ENCODE measurements around the gene CFAP77.
"Not testable (repeated sequence)": the region's sequence is repeated elsewhere in the genome, so short reads cannot be mapped to it uniquely, and the experiment has no call there.

Gene CFAP77

GRCh38 chr9:132409828-132410528, at the start of gene CFAP77:
TSS of gene CFAP77 (plus strand) at chr9:132410211. CDS start at chr9:132410272, 61 bp downstream.
- DNase-seq (ENCODE audit: low read depth in 2 of 2) = no peak

DNA sequence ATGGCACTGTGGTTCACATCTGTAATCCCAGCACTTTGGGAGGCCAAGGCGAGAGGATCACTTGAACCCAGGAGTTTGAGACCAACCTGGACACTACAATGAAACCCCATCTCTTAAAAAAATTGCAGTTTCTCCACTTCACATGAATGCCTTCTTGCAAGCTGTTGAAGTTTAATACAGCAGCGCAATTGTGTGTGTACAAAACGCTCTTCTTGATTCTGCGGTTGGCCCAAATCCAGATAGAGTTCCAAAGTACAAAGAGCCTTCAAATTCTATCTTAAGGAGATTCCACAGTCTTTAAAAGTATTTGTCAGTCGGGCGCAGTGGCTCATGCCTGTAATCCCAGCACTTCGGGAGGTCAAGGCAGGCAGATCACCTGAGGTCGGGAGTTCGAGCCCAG, 45.9 kb upstream of the CFAP77 start:
- DNase-seq (ENCODE audit: low read depth in 2 of 2) = no peak

DNA sequence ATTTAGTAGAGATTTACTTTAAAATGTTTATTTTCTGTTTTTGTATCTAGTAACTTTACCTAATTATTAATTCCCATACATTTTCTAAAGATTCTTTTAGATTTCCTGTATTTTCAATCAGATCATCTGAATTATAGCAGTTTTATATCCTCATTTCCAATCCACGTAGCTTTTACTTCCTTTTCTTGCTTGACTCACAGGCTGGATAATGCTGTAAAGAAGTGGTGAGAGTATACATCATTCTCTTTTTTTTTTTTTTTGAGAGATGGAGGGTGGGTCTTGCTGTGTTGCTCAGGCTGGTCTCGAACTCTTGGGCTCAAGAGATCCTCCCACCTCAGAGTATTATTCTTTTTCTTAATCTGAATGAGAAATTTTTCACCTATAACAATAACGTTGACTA, 44.0 kb upstream of the CFAP77 start:
- no peak for DNase-seq (ENCODE audit: low read depth in 2 of 2)

GRCh38 chr9:132366481-132366880, 43.5 kb upstream of the CFAP77 start:
- DNase-seq (ENCODE audit: low read depth in 2 of 2) = no peak

DNA sequence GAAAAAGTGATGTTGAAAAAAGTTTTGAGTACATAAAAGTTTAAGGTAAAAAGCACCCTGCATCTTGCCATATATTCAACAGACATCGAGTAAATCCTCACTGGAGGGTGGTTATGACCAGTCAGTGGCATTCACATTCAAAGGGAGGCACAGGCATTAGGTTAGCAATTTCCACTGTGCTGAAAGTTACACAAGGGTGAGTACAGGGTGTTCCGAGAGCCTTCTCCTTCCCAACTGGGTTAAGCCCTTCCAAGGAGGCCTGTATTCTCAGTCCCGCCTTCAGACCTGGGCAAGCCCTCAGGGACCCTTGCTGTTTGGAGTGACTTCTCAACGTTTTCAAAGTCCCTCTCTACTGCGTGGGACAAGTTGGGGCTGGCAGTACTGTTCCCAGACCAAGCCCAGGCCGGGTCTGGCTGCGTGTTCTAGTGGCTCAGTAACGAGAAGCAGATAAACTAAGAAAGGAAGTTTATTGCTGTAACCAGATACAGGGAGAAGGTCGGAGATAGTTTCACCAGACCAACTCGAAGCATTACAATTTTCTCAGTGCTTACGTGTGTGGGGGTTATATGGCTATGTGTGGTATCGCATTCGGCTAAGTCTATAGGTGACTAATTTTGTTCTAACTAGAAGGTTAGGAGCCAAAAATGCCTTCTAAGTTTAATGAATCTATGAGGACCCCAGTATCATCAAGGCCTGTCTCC, 42.2 kb upstream of the CFAP77 start:
- no peak for DNase-seq (ENCODE audit: low read depth in 2 of 2)

- DNase-seq (ENCODE audit: low read depth in 2 of 2) = no peak
Measured at GRCh38 chr9:132369421-132369820, 40.6 kb upstream of the CFAP77 start.

- DNase-seq (ENCODE audit: low read depth in 2 of 2) = no peak
Measured at GRCh38 chr9:132370592-132370991, 39.4 kb upstream of the CFAP77 start.

DNA sequence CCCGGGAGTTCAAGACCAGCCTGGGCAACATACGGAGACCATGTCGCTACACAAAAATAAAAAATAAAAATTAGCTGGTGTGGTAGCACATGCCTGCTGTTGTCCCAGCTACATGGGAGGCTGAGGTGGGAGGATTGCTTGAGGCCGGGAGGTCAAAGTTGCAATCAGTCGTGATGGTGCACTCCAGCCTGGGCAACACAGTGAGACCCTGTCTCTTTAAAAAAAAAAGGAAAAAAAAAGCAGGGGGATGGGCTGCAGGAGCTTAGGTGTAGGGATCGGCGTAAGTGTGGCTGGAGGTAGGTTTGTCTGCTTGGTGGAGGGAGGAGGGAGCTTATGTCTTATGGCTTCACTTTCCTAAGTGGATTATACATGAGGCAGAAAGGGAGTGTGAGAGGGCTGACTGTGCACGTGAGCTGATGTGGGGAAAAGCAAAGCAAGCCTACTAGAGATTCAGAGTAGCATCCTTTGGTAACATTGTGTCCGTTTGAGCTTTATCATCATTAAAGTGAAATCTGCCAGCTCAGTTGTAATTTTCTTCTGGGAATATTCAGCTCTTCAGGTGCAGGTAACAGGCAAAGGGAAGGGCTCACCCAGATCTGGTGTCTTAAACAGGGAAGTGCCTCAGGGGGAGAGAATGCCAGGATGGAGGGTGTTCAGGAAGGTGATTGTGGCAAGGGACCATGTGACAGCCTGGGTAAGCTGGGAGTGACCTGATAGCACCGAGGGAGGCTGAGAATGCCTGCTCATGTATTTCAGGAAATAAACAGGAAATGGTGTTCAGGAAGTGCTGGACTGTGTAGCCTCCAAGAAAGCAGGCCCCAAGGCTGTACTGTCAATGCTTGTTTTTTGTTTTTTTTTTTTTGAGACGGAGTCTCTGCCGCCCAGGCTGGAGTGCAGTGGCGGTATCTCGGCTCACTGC, 37.6 kb upstream of the CFAP77 start:
- no peak for DNase-seq (ENCODE audit: low read depth in 2 of 2)

GRCh38 chr9:132377769-132378168, 32.2 kb upstream of the CFAP77 start:
- not testable (repeated sequence) for DNase-seq (ENCODE audit: low read depth in 2 of 2)

GRCh38 chr9:132378416-132378815, 31.6 kb upstream of the CFAP77 start:
- DNase-seq (ENCODE audit: low read depth in 2 of 2) = not testable (repeated sequence)

- DNase-seq (ENCODE audit: low read depth in 2 of 2) = no peak
Measured at GRCh38 chr9:132381966-132382541, 28.0 kb upstream of the CFAP77 start.

DNA sequence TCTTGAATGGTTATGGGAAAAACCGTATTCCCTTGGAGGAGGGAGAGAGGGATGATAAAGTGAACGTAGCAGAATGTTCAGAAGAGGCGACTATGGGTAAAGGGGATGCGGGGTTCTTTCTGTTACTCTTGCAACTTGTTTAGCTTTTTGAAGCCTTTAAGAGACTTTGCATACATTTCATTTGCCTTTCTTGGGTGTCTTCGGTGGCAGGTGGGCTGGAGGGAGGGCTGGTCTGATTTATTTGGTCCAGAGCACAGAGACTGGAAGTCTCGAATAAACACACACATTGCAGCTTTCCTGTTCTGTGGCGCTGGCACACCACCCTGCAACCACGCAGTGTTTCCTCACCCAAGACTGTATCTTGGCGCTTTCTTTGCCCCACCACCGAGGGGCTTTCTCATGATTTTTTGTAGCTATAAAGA, 26.5 kb upstream of the CFAP77 start:
- no peak for DNase-seq (ENCODE audit: low read depth in 2 of 2)

- no peak for DNase-seq (ENCODE audit: low read depth in 2 of 2)
Measured at GRCh38 chr9:132384376-132384775, 25.6 kb upstream of the CFAP77 start.

DNA sequence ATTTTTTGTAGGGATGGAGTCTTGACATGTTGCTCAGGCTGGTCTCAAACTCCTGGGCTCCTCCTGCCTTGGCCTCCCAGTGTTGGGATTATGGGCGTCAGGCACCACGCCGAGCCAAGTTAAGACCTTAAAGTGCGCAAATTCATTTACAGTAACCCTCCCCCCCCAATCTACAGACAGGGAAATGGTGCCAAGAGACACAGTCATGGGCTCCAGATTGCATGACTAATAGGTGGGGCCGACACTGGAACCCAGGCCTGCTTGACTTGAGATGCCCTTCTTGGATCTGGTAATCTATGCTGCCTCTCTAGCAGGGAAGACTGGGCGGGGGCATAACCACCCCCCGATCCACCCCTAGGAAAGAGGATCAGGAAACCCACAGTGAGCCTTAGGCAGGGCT, 22.9 kb upstream of the CFAP77 start:
- DNase-seq (ENCODE audit: low read depth in 2 of 2) = no peak

DNA sequence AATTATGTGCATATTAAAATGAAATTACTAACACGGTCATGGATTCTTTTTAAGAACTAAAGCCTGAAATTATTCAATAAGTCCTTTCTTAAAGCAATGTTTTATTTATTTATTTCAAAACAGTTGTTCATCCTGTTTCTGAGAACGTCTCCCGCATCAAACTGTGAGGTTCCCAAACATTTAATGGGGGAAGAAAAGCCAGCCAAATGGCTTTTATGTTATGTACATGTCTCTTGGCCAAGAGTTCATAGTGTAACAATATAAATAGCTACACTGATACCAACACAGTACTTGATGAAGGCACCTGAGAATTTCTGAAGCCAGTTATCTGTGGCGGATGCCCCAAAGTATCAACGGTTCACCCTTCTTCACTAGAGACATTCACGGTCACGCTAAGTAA, 19.0 kb upstream of the CFAP77 start:
- no peak for DNase-seq (ENCODE audit: low read depth in 2 of 2)

DNA sequence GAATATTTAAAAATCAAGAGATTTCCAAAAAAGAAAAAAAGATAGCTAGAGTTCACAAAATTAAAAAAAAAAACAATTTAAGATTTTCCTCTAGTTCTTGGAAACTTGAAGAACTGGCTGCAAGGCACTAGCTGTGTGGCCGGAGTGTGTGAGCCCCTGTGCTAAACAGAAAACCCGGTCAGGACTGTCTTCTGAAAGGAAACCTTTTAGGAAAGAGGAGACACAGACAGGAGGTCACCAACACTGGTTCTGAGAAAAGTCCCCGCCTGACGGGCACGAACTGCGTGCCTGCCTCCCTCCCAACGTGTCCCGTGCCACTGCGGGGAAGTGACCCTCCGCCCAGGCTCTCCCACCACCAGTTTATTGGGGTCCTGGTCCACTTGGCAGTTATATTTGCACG, 18.6 kb upstream of the CFAP77 start:
- DNase-seq (ENCODE audit: low read depth in 2 of 2) = no peak

GRCh38 chr9:132395560-132395959, 14.5 kb upstream of the CFAP77 start:
- no peak for DNase-seq (ENCODE audit: low read depth in 2 of 2)

DNA sequence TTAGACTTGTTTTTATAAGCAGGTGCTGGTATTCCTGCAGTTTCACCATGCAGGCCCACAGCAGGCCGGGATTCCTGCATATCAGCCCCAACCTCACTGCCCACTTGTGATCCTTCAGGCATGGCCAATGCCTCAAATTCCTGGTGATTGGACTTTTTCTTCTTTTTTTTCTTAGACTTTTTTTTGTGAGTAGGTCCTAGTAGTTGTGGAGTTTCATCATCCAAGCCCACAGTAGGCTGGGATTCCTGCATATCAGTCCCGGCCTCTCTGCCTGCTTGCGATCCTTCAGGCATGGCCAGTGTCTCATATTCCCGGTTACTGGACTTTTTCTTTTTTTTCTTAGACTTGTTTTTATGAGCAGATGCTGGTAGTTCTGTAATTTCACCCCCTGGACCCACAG, 8.2 kb upstream of the CFAP77 start:
- DNase-seq (ENCODE audit: low read depth in 2 of 2) = no peak

DNA sequence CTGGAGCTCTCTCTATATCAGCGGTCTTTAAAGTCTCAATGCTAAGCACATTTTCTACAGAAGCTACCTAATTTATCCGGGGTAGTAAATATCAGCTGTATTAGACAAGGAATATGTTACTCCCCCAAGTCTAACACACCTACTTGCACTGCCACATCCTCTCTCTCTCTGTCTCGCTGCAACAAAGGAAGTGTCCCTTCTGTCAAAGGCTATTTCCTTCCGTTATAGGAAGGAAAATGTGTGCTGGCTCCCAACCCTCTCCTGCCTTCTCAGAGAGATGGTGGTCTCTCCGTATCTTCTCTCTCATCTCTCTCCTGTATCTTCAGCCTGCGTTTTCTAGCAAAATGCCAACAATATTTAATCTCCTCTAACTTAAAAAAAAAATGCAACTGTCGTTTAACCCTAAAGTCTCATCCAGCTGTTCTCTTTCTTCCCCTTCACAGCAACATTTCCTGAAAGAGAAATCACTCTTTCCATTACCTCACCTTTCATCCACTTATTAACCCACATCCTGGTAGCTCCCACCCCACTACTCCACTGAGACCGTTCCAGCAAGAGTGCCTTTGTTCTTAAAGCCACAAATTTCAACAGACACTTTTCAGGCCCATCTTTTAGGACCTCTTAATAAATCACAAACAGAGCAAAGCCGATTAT, 5.7 kb upstream of the CFAP77 start:
- DNase-seq (ENCODE audit: low read depth in 2 of 2) = no peak

GRCh38 chr9:132406554-132407122, 3.4 kb upstream of the CFAP77 start, which contains the start of gene TTF1:
TSS of gene TTF1 (minus strand) at chr9:132406840. CDS start at chr9:132402821, 4,019 bp downstream.
- DNase-seq (ENCODE audit: low read depth in 2 of 2) = peak; percentile 90

DNA sequence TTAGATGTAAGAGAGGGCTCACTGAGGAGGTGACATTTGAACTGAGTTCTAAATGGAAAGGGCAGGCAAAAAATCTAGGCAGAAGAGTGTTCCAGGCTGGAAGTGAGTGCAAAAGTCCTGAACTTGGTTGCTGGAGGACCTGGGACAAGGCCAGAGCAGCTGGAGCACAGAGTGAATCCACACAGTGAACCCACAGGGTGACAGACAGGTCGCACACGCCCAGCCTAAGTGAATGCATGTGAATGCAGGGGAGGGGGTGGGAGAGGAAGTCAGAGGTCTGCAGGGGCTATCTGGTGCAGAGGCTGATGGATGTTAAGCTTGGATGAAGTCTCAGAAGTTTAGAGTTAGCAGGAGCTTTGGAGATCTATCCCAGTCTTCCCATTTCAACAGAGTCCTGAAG, 2.8 kb upstream of the CFAP77 start:
- no peak for DNase-seq (ENCODE audit: low read depth in 2 of 2)

All from stimulated activated CD8-positive, alpha-beta memory T cell treated with anti-CD3 and anti-CD28 coated beads, Interleukin-7, amount 100 ng/mL, for 4 hours (primary cell).